KG1 (cell line): ENCODE measurements around the gene CLDN12.
A peak's percentile ranks its signal among the peaks of the same experiment; 100 is the strongest.

Experiments used
- DNase-seq: peaks from one replicate; lab custom pipeline; 2025; lab: John Stamatoyannopoulos, UW

Gene CLDN12

DNA sequence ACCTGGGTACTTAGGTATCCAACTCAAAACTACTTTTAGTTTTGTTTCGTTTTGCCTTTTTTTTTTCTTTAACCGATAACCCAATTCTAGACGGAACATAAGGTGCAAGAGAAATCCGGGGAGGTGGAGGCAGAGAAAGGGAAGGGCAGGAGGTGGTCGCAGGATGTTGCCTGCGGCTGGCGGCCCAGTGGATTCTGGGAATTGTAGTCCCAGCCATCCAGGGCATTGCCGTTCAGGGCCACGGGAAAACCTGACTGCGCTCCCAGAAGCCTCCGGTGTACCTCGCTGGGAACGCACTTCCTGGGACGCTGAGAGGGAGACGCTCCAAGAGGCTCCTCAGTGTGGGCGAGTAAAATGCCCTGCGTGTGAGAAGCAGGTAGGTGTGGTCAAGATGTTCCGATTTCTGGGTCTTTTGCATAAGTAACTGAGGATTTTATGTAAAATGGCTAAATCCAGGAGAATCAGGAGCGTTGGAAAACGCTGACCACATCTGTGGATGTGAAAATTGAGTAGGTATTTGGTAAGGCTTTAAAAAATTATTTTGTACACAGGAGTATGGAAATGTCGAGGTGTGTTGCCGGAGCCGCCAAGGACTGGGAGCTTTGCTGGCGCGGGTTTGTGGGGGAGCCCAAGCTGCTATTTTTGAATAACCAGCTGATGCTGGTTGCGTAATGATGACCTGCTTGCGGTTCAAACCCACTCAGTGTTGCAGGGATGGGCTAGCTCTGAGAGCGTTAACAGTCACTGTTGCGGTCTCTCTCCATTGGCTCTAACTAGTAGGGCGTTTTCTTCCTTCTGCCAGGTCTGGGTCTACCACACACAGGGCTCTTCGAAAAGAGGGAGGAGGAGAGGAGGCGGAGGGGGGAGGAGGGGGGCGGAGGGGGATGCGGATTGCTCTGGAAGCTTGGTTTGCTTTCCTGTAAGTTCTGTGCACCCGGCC, at the start of gene CLDN12:
Gene CLDN12, plus strand, starts transcription at position 288 of the 940 bp plus-strand sequence. CDS start 9,216 bp downstream, outside the sequence.
- DNase-seq: peak; percentile 70

DNA sequence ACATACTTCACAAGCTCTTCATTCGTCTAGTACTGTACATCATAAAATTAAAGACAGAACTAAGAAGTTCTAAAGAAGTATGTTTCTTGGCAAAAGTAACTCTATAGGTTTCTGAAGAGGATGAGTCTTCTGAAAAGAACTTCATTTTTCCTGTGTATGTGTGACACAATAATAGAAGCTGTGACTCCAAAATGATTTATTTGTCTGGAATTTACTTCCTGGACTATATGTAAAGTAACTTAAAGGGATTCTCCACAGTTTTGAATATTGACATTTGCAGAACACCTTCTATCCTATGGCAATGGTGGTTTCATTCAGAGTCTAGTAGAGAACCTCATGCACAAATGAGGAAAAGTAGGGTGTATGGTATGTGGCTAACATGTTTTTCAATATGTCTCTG, 19.8 kb upstream of the CLDN12 start:
- DNase-seq: no peak

DNA sequence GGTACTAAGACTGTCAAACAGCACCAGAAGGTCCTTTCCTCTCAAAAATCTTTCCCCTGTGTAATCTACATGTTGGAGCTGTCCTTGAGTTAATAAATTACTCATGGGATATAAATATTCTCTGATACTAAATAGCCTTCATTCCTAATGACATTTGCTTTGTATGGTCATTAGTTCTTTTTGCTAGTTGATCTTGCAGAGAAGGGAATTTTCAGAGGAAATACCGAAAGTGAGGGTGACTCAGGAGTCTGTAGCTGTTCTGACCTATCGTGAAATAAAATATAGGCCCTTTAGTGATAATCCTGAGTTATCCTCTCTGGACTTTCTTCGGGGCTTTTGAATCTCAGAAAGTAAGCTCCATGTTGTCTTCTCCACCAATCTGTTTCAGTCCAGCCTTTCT, 19.4 kb upstream of the CLDN12 start:
- DNase-seq: no peak

DNA sequence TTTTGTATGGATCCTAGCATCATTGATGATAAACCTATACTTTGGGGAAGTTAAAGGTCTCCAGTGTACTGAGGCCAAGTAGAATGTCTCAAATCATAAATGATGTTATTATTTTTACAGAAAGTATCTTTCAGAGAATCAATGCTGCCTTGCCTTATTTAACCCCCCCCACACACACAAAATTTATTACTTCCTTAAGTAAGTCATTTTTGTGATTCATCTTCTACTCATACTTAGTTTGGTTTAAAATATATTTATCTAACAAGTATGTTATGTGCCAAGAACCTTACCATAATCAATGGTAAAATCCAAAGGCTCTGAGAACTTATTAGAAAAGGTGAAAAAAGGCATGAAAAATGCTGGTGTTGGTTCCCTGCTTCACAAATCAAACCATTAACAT, 18.8 kb upstream of the CLDN12 start:
- no peak for DNase-seq

DNA sequence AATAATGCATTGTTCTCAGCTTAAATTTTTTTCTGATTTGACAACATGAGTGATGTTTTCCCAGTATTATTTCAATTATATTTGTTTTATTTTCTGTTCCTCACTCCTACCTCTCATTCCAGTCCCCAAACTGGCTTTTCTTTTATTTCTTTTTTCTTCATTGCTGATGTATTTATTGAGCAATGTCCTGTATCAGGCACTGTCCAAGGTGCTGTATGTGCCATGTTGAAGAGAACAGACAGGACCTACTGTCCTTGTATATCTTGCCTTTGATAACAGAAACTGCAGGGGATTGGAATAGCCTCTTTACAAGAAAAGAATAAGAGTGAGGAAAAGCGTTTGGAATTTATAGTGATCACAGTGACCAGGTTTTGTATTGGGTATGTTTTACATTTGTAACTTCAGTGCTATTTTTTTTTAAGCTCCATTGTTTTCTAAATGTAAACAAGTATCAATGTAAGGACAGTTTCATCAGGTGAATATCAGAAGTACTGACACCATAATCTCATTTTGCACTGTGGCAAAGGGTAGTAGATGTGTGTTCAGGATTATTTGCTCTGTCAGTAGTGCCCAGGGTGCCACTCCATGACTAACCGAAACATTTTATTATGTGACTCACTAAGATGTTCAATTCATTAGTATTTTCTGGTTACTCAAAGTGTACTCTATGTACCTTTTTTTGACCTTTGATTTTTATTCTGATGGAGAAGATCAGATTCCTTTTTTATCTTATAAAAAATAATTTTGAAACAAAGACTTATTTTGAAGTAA, 15.6 kb upstream of the CLDN12 start:
- no peak for DNase-seq

DNA sequence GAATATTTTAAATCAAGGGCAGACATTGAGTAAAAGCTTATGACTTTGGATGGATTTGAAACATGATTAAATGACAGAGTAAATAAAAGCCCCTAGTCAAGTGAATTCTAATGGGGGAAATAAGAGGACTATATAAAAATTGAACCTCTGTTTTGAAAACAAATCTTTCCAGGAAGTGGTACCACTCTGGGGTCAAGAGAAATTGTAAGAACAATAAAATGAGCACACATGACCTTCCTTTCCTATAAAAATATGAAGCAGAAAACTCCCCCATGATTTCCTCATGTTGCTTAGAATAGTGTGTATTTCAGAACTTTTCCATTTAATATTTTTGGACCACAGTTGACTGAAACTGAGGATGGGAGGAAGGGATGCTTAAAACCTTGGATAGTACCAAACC, 12.3 kb upstream of the CLDN12 start:
- no peak for DNase-seq

DNA sequence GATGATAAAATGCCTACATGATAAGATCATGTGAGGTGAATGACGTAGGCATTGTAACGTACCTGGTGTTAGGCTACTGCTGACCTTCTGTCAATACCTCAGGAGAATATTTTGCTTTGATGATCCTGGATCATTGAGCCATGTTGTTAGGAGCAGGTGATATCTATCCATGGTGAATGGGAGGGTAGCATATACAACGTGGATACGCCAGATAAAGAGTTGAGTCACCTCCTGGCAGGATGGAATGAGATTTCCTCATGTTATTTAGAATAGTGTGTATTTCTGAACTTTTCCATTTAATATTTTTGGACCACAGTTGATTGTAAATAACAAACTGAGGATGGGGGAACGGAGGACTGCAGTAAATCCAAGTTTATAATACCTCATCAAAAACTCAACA, 11.8 kb upstream of the CLDN12 start:
- no peak for DNase-seq

DNA sequence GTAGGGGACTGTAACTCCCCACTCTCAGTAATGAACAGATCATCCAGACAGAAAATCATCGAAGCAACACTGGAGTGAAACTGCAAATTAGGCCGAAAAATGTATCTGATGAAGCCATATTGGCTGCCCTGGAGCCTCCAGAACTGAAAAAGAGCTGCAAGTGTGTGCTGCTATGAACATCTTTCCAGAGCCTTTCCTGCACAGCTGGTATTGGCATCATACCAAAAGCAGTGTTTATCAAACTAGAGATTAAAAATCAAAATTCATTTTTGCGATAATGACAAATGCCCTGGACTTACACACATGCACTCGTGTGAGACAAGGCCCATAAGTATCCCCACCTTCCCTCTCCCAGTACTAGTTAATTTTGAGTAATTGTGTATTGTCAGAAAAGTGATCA, 6.8 kb upstream of the CLDN12 start:
- no peak for DNase-seq

DNA sequence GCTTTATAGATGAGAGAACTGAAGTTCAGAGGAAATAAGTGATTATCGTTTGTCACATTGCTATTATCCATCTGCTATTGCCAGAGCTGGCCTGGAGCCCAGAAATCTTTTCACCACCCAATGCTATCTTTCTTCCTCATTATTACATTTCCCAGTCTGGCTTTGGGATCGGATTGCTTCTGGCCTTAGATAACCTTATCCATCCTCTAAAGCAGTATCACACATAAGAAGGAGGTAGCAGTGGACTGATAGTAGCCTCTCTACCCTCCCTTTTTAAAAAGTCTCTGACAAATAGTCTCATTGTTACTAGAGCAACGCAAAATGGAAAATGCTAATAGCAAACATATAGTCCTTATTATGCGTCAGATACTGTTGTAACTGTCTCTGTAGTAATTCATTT, 1.3 kb upstream of the CLDN12 start:
- DNase-seq: no peak

DNA sequence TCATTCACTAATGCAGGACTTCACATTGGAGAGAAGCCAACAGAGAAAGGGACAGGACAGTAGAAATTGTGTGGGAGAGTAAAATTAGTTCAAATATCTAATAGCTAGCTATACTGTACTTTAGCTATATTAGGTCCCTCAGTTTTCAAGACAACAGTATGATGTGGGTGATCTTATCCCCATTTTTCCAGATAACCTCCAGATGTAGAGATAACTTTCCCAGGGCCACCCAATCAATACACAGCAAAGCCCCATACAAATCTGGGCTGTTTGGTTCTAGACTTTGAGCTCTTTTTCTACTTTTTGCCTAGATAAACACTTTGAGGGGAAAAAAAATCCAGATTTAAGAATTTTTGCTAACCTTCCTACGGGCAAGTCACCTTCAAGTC, 482 bp upstream of the CLDN12 start:
- no peak for DNase-seq

DNA sequence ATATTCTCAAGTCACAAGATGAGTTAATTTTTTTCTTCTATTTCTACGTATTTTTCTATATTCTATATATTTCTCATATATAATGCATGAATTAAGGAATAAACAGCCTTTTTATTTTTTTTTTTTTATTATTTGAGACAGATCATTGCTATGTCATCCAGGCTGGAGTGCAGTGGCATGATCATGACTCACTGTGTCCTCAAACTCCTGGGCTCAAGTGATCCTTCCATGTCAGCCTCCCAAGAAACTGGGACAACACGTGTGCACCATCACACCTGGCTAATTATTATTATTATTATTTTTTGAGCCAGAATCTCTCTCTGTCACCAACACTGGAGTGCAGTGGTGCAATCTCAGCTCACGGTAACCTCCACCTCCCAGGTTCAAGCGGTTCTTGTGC, 1.5 kb downstream of the CLDN12 start:
- DNase-seq: no peak

DNA sequence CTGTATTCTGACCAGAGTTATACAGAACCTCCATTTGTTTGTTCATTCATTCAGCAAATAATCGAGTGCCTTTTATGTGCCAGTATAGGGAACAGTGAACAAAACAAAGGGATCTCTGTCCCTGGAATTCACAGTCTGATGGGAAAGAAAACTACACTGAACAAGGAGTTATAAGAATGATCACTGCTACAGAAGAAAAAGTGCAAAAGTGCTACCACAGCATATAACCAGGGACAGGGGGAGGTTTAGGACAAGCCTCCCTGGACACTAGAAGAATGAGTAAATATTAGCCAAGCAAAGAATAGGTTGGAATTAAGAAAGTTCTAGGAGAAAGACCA, 4.2 kb downstream of the CLDN12 start:
- DNase-seq: no peak

DNA sequence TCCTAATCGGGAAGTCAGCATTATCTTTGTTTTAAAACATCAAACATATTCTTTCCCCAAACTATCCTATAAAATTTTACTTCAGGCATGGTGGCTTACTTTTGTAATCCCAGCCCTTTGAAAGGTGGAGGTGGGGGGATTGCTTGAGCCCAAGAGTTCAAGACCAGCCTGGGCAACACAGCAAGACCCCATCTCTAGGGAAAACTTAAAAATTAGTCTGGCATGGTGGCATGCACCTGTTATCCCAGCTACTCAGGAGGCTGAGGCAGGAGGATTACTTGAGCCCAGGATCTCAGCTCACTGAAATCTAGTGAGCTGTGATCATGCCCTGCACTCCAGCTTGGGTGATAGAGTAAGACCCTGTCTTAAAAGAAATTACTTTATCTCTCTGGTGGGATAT, 4.9 kb downstream of the CLDN12 start:
- DNase-seq: no peak

DNA sequence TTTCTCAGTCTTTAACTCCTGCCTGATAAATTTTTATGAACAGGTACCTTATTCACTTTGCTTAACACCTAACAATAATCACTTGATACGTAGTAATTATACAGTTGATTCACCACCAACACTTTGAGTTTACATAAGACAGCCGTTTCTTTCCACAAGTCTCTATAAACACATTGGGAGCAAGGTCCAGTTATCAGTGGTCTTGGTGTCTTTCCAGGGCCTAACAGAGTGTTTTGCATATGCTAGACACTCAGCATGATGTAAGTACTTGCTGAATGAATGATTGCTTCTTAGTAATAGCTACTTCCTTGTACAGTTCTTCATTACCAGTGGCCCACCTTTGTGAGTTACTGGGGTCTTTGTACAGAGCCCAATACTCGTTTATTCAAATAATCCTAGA, 6.4 kb downstream of the CLDN12 start:
- no peak for DNase-seq

DNA sequence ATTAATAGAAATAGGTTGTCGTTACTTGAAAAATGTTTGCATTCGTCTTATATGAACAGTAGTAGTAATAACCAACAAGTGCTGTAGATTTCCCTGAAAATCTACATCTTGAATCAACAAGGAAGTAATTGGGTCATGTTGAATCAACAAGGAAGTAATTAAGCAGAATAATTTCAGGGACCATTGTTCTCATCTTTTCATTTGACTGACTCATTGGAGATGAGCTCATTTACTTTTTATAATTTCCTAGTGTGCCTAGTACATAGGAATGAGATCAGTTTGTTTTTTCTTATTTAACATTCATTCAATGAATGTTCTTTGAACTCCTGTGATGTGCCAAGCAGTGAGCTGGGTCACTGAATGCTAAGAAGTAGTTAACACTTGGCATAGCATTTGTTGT, 8.2 kb downstream of the CLDN12 start:
- no peak for DNase-seq

DNA sequence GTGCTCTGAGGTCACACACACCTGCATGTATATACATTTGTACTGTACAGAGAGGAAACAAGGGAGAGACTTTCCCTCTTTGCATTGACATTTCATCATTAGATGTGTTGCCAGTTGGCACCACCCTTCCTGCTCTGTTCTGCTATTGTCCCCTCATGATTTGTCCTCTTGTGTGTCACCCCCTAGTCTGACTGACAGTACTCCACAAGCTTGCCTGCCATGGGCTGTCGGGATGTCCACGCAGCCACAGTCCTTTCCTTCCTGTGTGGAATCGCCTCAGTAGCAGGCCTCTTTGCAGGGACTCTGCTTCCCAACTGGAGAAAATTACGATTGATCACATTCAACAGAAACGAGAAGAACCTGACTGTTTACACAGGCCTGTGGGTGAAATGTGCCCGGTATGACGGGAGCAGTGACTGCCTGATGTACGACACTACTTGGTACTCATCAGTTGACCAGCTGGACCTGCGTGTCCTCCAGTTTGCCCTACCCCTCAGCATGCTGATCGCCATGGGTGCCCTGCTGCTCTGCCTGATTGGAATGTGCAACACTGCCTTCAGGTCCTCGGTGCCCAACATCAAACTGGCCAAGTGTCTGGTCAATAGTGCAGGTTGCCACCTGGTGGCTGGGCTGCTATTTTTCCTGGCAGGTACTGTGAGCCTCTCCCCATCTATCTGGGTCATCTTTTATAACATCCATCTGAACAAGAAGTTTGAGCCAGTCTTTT, 9.4 kb downstream of the CLDN12 start:
- DNase-seq: no peak

DNA sequence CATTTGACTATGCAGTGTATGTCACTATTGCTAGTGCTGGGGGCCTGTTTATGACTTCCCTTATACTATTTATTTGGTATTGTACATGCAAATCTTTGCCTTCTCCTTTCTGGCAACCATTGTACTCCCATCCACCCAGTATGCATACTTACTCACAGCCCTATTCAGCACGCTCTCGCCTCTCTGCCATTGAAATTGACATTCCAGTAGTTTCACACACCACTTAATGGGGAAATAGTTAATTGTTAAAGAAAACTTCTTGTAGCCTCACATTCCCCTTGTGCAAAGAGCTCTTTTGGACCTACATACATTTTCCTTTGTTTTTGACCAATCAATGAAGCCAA, 9.9 kb downstream of the CLDN12 start:
- DNase-seq: no peak

DNA sequence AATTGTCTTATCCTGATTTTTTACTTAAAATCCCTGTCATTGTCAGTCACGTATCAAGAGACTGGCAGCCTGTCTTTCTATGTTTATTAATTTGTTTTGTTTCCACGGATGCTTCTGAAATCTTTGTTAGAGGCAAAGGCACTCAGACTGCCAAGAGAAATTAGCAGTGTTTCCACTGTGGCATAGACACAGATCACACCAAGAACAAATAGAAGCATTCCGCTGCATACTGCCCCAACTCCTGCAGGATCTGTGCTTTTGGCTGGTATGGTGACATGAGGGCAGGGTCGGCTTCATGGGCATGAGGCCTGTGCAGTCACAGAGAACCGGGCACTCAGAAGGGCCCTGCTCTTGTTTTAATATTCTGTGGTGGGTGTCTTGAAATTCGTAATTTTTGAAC, 18.4 kb downstream of the CLDN12 start:
- DNase-seq: no peak

DNA sequence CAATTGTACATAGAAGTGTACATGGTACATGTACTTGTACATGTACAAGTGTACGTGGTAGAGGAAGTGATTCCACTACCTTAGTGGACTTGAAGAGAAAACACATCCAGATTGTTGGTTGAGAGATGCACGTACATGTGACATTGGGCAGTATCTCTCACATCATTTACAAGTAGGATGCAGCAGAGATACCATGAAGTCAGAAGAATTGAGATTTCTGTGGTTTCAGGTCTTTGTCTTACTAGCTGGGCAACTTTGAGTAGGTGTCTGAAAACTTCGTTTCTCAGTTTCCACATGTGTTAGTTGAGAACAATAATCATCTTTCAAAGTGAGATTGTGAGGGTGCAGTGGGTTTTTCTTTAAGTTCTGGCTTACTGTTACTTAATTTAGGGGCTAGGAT, 21.5 kb downstream of the CLDN12 start:
- DNase-seq: no peak

DNA sequence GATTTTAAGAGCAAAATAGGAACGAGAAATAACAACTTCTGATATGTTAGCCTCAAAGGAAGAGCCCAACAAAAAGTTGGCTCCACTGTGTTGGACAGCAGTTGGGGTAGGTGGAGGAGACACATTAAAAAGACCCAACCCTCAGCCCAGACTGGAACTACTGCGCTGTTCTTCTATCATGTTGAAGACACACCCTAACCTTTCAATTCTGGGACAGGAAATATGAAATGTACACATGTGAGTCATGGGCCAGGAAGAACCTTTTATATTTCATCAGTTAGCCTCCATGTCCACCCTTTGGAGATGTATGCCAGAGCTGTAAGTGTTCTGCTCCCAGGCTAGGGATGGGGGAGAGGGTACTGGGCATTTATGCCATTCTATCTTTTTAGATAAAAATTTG, 22.1 kb downstream of the CLDN12 start:
- no peak for DNase-seq

DNA sequence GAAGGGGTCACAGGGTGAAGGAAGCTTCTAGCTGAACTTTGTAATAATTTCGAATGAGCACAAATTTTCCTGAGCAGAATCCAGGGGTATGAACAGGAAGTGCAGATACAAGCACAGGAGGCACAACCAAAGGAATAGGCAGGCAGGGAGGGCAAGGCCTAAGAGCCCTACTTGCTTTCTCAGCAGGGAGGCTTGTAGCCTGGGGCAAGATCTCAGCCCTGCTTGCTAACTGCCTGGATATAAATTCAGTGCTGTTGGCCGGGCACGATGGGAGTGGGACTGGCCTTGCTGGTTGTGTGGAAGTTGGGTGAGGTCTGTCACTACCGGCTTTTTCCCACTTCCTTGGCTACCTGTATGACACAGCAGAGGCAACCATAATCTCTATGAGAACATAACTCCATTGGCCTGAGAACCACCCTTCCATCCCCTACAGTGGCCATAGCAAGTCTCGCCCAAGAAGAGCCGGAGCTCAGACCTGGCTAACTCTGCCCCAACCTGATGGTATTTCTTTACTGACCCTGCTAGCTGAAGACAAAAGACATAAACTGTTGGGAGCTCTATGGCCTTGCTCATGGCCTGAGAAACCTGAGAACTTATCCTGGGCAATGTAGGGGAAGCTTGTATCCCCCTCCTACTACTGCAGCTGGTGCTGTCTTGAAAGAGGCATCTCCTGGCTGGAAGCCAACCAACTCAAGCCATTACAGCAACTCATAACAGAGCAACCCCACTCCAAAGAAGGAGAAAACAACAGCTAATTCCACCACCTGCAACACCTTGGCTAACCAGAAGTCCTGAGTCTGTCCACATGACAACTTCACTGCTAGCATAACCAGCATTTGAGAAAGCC, 27.6 kb downstream of the CLDN12 start:
- DNase-seq: no peak

DNA sequence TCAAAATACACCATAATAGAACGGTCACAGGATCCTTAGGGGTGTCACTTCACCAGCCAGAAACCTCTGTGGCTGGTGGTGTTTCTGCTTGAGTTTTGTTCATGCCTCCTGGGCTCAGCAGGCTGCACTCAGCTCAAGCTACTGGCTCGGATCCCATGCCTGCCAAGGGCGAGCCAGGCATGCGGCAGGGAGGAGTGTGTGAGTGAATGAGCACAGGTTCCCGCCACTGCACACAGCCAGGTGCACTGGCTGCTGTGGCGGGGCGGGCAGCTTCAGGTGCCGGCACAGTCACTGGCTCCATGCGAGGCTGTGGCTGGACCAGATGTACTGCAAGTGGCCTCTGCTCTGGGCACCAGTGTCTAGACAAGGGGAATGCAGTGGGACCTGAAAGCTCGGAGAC, 29.5 kb downstream of the CLDN12 start:
- no peak for DNase-seq
